IPS DF 4.7 (cell line): Measurements from ENCODE around the gene KRTAP10-2.
"Not testable (repeated sequence)": the region's sequence is repeated elsewhere in the genome, so short reads cannot be mapped to it uniquely, and the experiment has no call there.

Source experiments
- DNase-seq: peaks from one replicate; pipeline ENCODE4 v3.0.0-alpha.2; 2013; ENCODE audit warnings: low spot score; ENCODE audit errors: extremely low read depth

The KRTAP10-2 gene

GRCh38 chr21:44583089-44583799 is 31.9 kb upstream of the KRTAP10-2 start:
- DNase-seq: no peak

GRCh38 chr21:44582055-44582454 is 30.8 kb upstream of the KRTAP10-2 start:
- no peak for DNase-seq

GRCh38 chr21:44581158-44581557 is 29.9 kb upstream of the KRTAP10-2 start:
- no peak for DNase-seq

- DNase-seq: not testable (repeated sequence)
These were observed 29.0 kb upstream of the KRTAP10-2 start, which contains the start of gene KRTAP10-5 for GRCh38 chr21:44580231-44580821. Gene KRTAP10-5, minus strand, starts transcription at chr21:44580604. Its CDS starts 26 bp downstream, at chr21:44580578.

GRCh38 chr21:44579833-44580144 is 28.5 kb upstream of the KRTAP10-2 start:
- no peak for DNase-seq

GRCh38 chr21:44579056-44579832 is 27.9 kb upstream of the KRTAP10-2 start:
- no peak for DNase-seq

GRCh38 chr21:44578371-44579055 is 27.2 kb upstream of the KRTAP10-2 start:
- no peak for DNase-seq

GRCh38 chr21:44576025-44576420 is 24.7 kb upstream of the KRTAP10-2 start:
- no peak for DNase-seq

- no peak for DNase-seq
These were observed 24.2 kb upstream of the KRTAP10-2 start for GRCh38 chr21:44575307-44576024.

GRCh38 chr21:44574457-44575306 is 23.4 kb upstream of the KRTAP10-2 start:
- DNase-seq: no peak

- DNase-seq: not testable (repeated sequence)
These were observed 22.5 kb upstream of the KRTAP10-2 start, which contains the start of gene KRTAP10-4 for GRCh38 chr21:44573630-44574456. Gene KRTAP10-4, plus strand, starts transcription at chr21:44573729. Its CDS starts 30 bp downstream, at chr21:44573759.

GRCh38 chr21:44572959-44573583 is 21.8 kb upstream of the KRTAP10-2 start:
- no peak for DNase-seq

GRCh38 chr21:44571844-44572782 is 20.8 kb upstream of the KRTAP10-2 start:
- DNase-seq: no peak

- DNase-seq: no peak
These were observed 20.0 kb upstream of the KRTAP10-2 start for GRCh38 chr21:44571296-44571695.

- DNase-seq: no peak
These were observed 18.7 kb upstream of the KRTAP10-2 start for GRCh38 chr21:44569861-44570517.

- no peak for DNase-seq
These were observed 17.6 kb upstream of the KRTAP10-2 start for GRCh38 chr21:44568667-44569556.
